ENCODE results near the gene PRKAA1. TPM values are rescaled to one million over a fixed set of nuclear protein-coding genes. Genes with fewer than 3 reads are reported as not detected.

Gene PRKAA1
- total and polyA plus RNA-seq, 2 of the 4 experiments (the other 2 are of a cell fraction): 47.7 to 94.1 TPM

DNA sequence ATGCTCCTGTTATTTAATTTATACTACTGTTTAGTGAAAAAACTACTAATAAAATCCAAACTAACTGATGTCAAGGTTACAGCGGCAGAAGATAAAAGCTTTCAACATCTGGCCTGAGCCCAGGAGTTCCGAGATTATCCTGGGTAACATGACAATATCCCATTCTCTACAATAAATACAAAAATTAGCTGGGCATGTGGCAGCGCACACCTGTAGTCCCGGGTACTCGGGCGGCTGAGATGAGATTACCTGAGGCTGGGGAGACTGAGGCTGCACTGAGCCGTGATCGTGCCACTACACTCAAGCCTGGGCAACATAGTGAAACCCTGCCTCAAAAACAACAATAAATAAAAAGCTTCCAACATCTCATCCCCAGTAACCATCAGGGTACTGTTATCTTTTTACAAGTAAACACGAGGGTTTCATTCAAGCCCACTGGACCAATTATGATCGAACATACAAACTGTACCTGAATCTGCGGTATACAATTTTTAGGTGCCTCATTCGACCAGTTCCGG lies 35.6 kb upstream of the PRKAA1 start:
- TF ChIP-seq MAFK (IDR thresholded peaks at IDR 0.05; ENCODE audit: low read depth, low read length) (no peak), RFX5 (IDR thresholded peaks at IDR 0.05; ENCODE audit: low read depth, low read length) (no peak), RAD21 (IDR thresholded peaks at IDR 0.05; ENCODE audit: low read length) (no peak), SMC3 (IDR thresholded peaks at IDR 0.05; ENCODE audit: low read depth, low read length) (no peak), RCOR1 (IDR thresholded peaks at IDR 0.05; ENCODE audit: insufficient replicate concordance, low read length) (no peak)
- TF ChIP-seq, protein P1, sequence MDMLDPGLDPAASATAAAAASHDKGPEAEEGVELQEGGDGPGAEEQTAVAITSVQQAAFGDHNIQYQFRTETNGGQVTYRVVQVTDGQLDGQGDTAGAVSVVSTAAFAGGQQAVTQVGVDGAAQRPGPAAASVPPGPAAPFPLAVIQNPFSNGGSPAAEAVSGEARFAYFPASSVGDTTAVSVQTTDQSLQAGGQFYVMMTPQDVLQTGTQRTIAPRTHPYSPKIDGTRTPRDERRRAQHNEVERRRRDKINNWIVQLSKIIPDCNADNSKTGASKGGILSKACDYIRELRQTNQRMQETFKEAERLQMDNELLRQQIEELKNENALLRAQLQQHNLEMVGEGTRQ (IDR thresholded peaks at IDR 0.05; ENCODE audit: low read depth, low read length): no peak
- TF ChIP-seq, protein P2, sequence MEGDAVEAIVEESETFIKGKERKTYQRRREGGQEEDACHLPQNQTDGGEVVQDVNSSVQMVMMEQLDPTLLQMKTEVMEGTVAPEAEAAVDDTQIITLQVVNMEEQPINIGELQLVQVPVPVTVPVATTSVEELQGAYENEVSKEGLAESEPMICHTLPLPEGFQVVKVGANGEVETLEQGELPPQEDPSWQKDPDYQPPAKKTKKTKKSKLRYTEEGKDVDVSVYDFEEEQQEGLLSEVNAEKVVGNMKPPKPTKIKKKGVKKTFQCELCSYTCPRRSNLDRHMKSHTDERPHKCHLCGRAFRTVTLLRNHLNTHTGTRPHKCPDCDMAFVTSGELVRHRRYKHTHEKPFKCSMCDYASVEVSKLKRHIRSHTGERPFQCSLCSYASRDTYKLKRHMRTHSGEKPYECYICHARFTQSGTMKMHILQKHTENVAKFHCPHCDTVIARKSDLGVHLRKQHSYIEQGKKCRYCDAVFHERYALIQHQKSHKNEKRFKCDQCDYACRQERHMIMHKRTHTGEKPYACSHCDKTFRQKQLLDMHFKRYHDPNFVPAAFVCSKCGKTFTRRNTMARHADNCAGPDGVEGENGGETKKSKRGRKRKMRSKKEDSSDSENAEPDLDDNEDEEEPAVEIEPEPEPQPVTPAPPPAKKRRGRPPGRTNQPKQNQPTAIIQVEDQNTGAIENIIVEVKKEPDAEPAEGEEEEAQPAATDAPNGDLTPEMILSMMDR (conservative IDR thresholded peaks at IDR 0.05; ENCODE audit: low read depth, low read length): no peak
- H3K23ac ChIP-seq (ENCODE audit: low read depth, low read length): peak overlapping the region; percentile 95
- H4K20me1 ChIP-seq (ENCODE audit: insufficient read depth, low read length): peaks cover 61% of the 10 kb centered on the region
- no peak overlapping the region; the same call in 1 of the 2 replicates for H4K91ac ChIP-seq (ENCODE audit: insufficient read depth, low read depth, low read length)
- H3K56ac ChIP-seq (ENCODE audit: extremely low read depth, insufficient read depth, low read length): peak overlapping the region; percentile 98
- peak overlapping the region; percentile 97; the same call in 1 of the 2 replicates for H2AK5ac ChIP-seq (ENCODE audit: low read depth, low read length)
- H2AK9ac ChIP-seq (replicated peaks; ENCODE audit: low read depth, low read length, poor library complexity): no peak overlapping the region
- peaks cover 18 to 67% of the 10 kb centered on the region in 2 experiments for H3K79me1 ChIP-seq (ENCODE audit: low read depth in 1 of 2, low read length in 2 of 2)
- H2BK15ac ChIP-seq (ENCODE audit: low read depth, low read length): no peak overlapping the region
- no peak overlapping the region for H4K5ac ChIP-seq (ENCODE audit: low read depth, low read length)
- POLR2A ChIA-PET (ENCODE audit: unreplicated experiment): no interaction called here
- H3K27me3 ChIP-seq (ENCODE audit: control insufficient read depth, insufficient read depth, low read length): no peaks in the 10 kb centered on the region
- BruUV-seq (replicated peaks): no TSS peak
- H3K4ac ChIP-seq (ENCODE audit: low read depth, low read length): peak overlapping the region; percentile 97; the same call in 1 of the 2 replicates
- no peak overlapping the region for H2AFZ ChIP-seq (replicated peaks; ENCODE audit: low read length, poor library complexity)
- H2BK5ac ChIP-seq (ENCODE audit: low read depth, low read length, poor library complexity, severe bottlenecking): peak overlapping the region; percentile 89
- peak overlapping the region; percentile 74 for H3K4me3 ChIP-seq (ENCODE audit: insufficient read depth, low read depth, low read length)
- peak overlapping the region; percentile 97 for H3K14ac ChIP-seq (replicated peaks; ENCODE audit: low read depth, low read length)
- H4K8ac ChIP-seq (ENCODE audit: low read depth in 2 of 2, low read length in 2 of 2): peak overlapping the region; percentile 84 to 91; a peak in 2 of 4 replicates
- no peak overlapping the region for H3K18ac ChIP-seq (ENCODE audit: low read depth, low read length)
- H3K9me1 ChIP-seq (ENCODE audit: insufficient read depth, low read length): 0 out of 2 replicates have a peak, but pooled peaks cover 2% of the 10 kb centered on the region
- no peak overlapping the region for H2BK20ac ChIP-seq (ENCODE audit: low read depth, low read length)
- in situ Hi-C loops (cut with MboI; ENCODE audit: low sequenced_read_pairs): no loop called here
- WGBS, 2 experiments (ENCODE audit: extremely low coverage in 2 of 2, insufficient read length in 1 of 2): 42% methylated on average over 4 of the region's 13 CpGs; no CpG with 5 or more reads in 1 of the 2 experiments
- CTCF ChIA-PET: no interaction called here
- DNase-seq (no peak), ATAC-seq (ENCODE audit: low read depth) (no peak)
- H3K9ac ChIP-seq (ENCODE audit: low read depth, low read length): peak overlapping the region; percentile 95
- H3K9me3 ChIP-seq (ENCODE audit: control insufficient read depth, insufficient read depth, low read length): no peaks in the 10 kb centered on the region
- H3K4me1 ChIP-seq (ENCODE audit: control insufficient read depth, insufficient read depth, low read length): peaks cover 2% of the 10 kb centered on the region; the same call in 1 of the 2 replicates
- dilution Hi-C loops (cut with HindIII; ENCODE audit: low sequenced_read_pairs, unreplicated experiment): no loop called here
- peak overlapping the region; percentile 78; the same call in 1 of the 2 replicates for H3K27ac ChIP-seq (ENCODE audit: insufficient read depth, low read length)
- H3K4me2 ChIP-seq (ENCODE audit: low read depth, low read length): peak overlapping the region; percentile 98
- intact Hi-C loops (cut with micrococcal nuclease): loop anchor here (2.0 to 5.0 kb wide), 2 partner anchors 79 to 1411 kb away; partner anchors contain the start of genes DAB2 and TTC33
- H2BK120ac ChIP-seq (ENCODE audit: low read depth, low read length): no peak overlapping the region
- peaks cover 47% of the 10 kb centered on the region for H3K36me3 ChIP-seq (ENCODE audit: control insufficient read depth, insufficient read depth, low read length)
